Activated CD4-positive, alpha-beta T cell treated with anti-CD3 and anti-CD28 coated beads for 48 hours (primary cell): ENCODE results near the gene INSR.

Experiments used
- DNase-seq: peaks from one replicate; pipeline ENCODE4 v3.0.0-alpha.2; 2020

Gene INSR

DNA sequence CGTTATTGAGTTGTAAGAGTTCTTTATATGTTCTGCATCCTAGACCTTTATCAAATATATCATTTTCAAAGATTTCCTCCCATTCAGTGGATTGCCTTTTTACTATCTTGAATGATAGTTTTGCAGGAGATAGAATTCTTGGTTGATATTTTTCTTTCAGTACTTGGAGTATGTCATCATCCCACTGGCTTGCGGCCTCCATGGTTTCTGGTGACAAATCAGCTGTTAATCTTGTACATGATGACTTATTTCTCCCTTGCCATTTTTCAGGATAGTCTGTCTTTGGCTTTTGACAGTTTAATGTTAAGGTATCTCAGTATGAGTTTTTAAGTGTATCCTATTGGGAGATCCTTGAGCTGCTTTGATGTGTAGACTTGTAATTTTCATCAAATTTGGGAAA, 216.2 kb downstream of the INSR start:
- DNase-seq, result no peak

DNA sequence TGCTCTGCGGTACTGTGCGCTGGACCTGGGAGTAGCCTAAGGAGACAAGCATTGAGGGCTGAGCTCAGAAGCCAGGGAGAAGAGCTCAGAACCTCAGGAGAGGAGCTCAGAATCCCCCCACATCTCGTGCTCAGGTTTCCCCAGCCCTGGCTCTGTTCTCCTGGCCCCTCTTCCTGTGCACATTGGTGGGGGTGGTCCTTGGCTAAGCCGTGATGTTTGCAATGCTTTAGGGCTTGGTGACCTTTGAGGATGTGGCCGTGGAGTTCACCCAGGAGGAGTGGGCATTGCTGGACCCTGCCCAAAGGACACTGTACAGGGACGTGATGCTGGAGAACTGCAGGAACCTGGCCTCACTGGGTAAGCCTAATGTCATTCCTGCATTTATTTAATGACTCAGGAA, 218.1 kb downstream of the INSR start:
- DNase-seq, result no peak

DNA sequence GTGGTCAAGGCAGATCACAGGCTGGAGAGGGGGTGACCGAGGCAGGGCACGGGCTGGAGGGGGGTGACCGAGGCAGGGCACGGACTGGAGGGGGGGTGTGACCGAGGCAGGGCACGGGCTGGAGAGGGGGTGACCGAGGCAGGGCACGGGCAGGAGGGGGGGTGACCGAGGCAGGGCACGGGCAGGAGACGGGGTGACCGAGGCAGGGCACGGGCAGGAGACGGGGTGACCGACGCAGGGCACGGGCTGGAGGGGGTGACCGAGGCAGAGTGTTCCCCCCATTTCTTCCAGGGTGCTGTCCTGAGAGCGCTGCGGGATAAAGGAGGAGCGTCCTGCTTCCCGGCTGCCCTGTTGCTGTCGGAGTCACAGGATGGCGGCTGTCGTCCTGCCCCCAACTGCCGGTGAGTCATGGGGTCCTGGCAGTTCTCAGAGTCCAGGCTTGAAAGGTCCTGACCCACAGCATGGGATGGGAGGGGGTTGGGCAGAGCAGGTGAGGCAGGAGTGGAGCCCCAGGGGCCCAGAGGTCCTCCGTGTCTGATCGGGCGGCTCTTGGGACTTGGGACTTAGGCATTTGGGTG, 219.4 kb downstream of the INSR start:
- DNase-seq, result no peak

DNA sequence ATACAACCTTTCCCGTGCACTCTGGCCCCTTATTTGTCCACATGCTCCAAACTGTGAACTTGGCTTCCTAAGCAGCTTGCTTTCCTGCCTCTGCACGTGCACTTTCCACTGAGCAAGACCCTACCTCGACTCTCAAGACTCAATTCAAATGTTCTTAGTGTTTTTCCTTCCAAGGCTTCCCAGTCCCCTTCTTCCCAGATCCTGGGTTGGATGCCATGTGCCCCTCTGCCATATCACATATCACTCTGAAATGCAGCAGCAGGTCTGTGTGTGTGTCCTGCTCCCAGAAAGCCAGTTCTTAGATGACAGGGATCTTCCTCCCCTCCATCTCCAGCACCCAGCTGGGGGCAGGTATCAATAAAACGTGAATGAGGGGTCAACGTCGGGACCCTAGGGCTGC, 221.7 kb downstream of the INSR start:
- no peak for DNase-seq

DNA sequence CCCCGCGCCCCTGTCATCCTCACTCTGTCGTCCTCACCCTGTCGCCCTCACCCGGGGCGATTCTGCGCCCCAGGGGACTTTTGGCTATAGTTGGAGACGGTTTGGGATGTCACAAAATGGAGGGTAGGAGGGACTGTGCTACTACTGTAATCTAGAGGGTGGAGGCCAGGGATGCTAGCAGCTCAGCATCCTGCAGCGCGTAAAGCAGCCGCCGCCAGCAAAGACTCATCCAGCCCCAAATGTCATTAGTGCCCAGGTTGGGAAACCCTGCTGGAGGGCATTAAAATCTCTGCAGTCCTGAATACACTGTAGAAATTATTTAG, 224.3 kb downstream of the INSR start:
- no peak for DNase-seq

DNA sequence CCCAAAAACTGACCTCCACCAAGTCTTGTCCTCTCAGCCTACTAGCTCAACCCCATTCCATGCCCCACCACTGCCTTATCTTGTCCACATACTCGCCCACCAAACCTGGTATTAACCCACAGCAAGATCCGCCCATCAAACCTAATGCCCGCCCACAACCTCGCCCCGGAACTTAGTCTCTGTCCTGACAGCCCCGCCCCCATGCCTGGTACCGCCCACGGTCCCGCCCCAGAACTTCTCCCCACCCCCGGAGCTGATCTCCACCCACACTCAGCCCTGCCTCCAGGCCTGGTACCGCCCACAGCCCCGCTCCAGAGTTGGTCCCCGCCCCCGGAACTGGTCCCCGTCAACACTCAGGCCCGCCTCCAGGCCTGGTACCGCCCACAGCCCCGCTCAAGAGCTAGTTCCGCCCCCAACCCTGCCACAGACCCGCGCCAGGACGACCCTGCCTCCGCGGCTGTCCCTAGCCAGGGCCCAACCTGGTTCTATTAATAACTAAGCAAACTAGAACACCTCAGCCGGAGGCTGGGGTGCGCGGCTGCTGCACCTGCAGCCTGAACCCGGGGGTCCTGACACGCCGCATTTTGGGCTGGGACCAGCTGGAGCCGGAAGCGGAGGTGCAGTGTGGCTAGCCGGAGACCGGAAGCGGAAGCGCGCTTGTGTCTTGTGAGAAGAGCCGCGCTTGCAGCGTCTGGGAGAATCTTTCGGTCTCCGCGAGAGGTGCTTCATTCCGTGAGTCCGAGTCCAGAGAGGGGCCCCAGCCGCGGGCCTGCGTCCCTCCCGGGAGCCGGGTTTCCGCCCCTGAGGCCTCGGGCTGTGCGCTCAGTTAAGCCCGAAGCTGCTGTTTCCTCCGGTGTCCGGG, 224.9 kb downstream of the INSR start, which contains the start of gene ZNF557:
TSS of gene ZNF557 (plus strand) at position 662 of the 862 bp plus-strand sequence. CDS start 5,372 bp downstream, outside the sequence.
- peak; percentile 98 for DNase-seq

DNA sequence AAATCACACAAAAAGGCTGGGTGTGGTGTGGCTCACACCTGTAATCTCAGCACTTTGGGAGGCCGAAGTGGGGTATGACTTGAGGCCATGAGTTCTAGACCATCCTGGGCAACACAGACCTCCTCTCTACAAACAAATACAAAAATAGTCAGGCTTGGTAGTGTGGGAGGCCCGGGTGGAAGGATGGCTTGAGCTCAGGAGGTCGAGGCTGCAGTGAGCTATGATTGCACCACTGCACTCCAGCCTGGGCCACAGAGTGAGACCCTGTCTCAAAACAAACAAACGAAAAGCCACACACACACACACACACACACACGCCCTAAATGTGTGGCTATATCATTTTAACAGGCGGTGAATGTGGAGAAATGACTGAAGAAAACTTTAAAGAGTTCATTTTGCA, 225.6 kb downstream of the INSR start:
- DNase-seq, result no peak

DNA sequence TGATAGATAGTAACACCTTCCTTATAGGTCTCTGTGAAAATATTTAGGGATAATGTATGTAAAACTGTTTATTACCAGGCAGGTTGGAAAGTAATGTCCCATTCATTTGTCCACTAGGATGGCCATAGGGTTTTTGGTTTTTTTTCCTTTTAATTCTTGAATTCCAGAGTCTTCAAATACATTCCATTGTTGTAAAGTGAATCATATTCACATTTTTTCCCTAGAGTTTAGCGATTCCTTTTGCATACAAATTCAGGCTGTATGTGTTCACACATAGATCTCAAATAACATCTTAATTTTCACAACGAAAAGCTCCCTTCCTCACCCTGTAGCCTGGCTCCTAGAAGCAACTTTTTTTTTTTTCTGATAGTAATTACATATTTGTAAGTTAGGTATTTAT, 226.5 kb downstream of the INSR start:
- DNase-seq, result no peak

DNA sequence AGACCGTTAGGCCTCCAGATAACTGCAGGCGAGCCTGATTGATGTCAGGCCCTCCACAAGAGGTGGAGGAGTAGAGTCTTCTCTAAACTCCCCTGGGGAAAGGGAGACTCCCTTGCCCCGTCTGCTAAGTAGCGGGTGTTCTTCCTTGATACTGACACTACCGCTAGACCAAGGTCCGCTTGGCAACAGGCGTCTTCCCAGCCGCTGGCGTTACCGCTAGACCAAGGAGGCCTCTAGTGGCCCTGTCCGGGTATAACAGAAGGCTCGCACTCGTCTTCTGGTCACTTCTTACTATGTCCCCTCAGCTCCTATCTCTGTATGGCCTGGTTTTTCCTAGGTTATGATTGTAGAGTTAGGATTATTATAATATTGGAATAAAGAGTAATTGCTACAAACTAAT, 227.1 kb downstream of the INSR start:
- DNase-seq, result peak; percentile 26

DNA sequence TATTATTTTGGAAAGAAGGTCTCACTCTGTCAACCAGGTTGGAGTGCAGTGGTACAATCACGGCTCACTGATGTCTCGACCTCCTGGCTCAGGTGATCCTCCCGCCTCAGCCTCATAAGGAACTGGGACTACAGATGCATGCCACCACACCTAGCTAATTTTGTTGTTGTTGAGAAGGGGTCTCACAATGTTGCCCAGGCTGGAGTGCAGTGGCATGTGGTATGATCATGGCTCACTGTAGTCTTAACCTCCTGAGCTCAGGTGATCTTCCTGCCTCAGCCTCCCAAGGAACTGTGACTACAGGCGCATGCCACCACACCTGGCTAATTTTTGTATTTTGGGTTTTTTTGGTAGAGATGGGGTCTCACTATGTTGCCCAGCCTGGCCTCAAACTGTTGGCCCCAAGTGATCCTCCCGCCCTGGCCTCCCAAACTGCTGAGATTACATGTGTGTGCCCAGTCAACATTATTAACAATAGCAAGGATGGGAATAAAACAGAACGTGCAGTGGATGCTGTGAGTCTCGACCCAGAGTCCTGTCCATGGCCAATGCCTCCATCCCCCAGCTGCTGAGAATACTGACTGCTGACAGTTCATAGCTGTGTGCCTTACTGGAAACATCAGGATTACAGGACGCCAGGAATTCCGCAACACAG, 230.3 kb downstream of the INSR start:
- peak; percentile 5 for DNase-seq

DNA sequence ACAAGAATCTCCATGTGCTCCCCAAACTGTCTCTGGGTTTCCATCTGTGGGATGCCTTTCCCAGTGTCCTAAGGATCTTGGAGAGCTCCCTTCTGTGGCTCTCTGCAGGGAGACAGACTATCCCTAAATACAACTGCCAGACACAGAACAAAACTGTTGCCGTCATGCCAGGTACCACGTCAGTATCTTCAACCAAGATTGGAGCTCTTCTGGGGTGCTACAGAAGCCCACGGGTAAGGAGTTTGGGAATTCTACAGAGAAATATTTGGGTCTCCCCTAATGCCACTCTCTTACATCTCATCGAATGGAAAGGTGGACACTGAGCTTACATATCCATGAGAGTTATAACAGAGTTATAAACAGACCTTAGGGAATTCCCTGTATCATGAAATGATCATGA, 230.9 kb downstream of the INSR start:
- no peak for DNase-seq
